Prostate gland (tissue), 2 donors: Measurements from ENCODE around the gene MAP3K20. TPM values are rescaled to one million over a fixed set of nuclear protein-coding genes. Genes with fewer than 3 reads are reported as not detected.
"Not testable (repeated sequence)": the region's sequence is repeated elsewhere in the genome, so short reads cannot be mapped to it uniquely, and the experiment has no call there.

ENCODE experiments used
- DNase-seq: peaks from one replicate; pipeline ENCODE4 v3.0.0-alpha.2; 2019; ENCODE audit warnings: low spot score
- H3K27ac ChIP-seq, 2 donors: fragments of 200-600 bp; sonication (generic); 2 replicates each; pipeline ENCODE4 v1.5.1; 2017 to 2019
- H3K27me3 ChIP-seq: fragments of 200-600 bp; sonication (generic); replicated peaks from 2 replicates; pipeline ENCODE4 v1.5.1; 2019; ENCODE audit not compliant: insufficient read depth
- H3K36me3 ChIP-seq, 2 donors: fragments of 200-600 bp; sonication (generic); 1 replicate in 1 of 2; 2 replicates in 1 of 2; pipeline versions ENCODE4 v1.5.1 to v1.8.1; 2017 to 2019
- H3K4me1 ChIP-seq: fragments of 200-600 bp; sonication (generic); replicated peaks from 2 replicates; pipeline ENCODE4 v1.5.1; 2019
- H3K4me3 ChIP-seq, 2 donors: fragments of 200-600 bp; sonication (generic); 2 replicates each; pipeline ENCODE4 v1.5.1; 2017 to 2019
- H3K9me3 ChIP-seq: fragments of 200-600 bp; sonication (generic); 2 replicates; pipeline ENCODE4 v1.5.1; 2017
- CTCF ChIP-seq, 4 experiments: fragments of 200-600 bp in 2 of 4; fragments of 450-650 bp in 2 of 4; sonication (generic) in 2 of 4; IDR thresholded peaks; 1 replicate in 3 of 4; 2 replicates in 1 of 4; pipeline ENCODE4 v1.5.1; 2016 to 2019; ENCODE audit warnings: antibody characterized with exemption in 4 of 4, mild to moderate bottlenecking in 2 of 4, moderate library complexity in 2 of 4
- POLR2A ChIP-seq: fragments of 450-650 bp; IDR thresholded peaks from one replicate; pipeline ENCODE4 v1.6.1; 2016; ENCODE audit warnings: antibody characterized with exemption, mild to moderate bottlenecking
- POLR2AphosphoS5 ChIP-seq: sonication (generic); formaldehyde crosslinking; IDR thresholded peaks from one replicate; pipeline ENCODE4 v1.6.1; 2017; ENCODE audit warnings: antibody characterized with exemption
- WGBS: methylation state at CpG from one replicate; pipeline ENCODE4 v1.1.5; 2018; 5-methylcytosine and 5-hydroxymethylcytosine counted together
- intact Hi-C: fragments of 100-400 bp; cut with DNase I; formaldehyde crosslinking; loops from one replicate; pipeline ENCODE4 v1.14.2; 2022
- total RNA-seq, 2 donors: library from RNA; depleted of rRNA; stranded (reverse); fragments of >200 nt; gene quantifications; one replicate each; pipeline ENCODE4 v1.1.0, GENCODE V29; 2016

MAP3K20 gene
- total RNA-seq, 2 donors from 2014 or later: 28.9 to 48.8 TPM

GRCh38 chr2:173119069-173119807 is 43.6 kb downstream of the MAP3K20 start:
- H3K9me3 ChIP-seq: no peaks in the 10 kb centered on the region
- H3K4me3 ChIP-seq: no peak overlapping the region
- H3K27me3 ChIP-seq: no peaks in the 10 kb centered on the region
- intact Hi-C loops: no loop called here
- H3K4me1 ChIP-seq: no peaks in the 10 kb centered on the region
- H3K27ac ChIP-seq: no peak overlapping the region
- DNase-seq: peak; percentile 46
- peak; percentile 63 for TF ChIP-seq POLR2AphosphoS5
- no peak for TF ChIP-seq POLR2A
- TF ChIP-seq CTCF (IDR thresholded peaks at IDR 0.05): no peak
- whole genome bisulfite sequencing: 48% methylated on average over 5 of the region's 5 CpGs
- no peaks in the 10 kb centered on the region for H3K36me3 ChIP-seq

- Histone ChIP-seq H3K36me3 (no peaks in the 10 kb centered on the region), H3K27me3 (no peaks in the 10 kb centered on the region), H3K27ac (no peak overlapping the region), H3K4me1 (no peaks in the 10 kb centered on the region), H3K9me3 (no peaks in the 10 kb centered on the region), H3K4me3 (no peak overlapping the region)
- 79% methylated on average over 2 of the region's 2 CpGs for WGBS
- no peak for DNase-seq
- intact Hi-C loops: no loop called here
- TF ChIP-seq POLR2A (no peak), CTCF (IDR thresholded peaks at IDR 0.05) (no peak), POLR2AphosphoS5 (no peak)
Measured at GRCh38 chr2:173119944-173120343, 44.3 kb downstream of the MAP3K20 start.

GRCh38 chr2:173122936-173123335 is 47.3 kb downstream of the MAP3K20 start:
- H3K36me3 ChIP-seq: no peaks in the 10 kb centered on the region
- no peak overlapping the region for H3K27ac ChIP-seq
- no peak overlapping the region for H3K4me3 ChIP-seq
- intact Hi-C loops: no loop called here
- 86% methylated on average over 1 of the region's 1 CpG for WGBS
- no peaks in the 10 kb centered on the region for H3K9me3 ChIP-seq
- no peak for DNase-seq
- no peaks in the 10 kb centered on the region for H3K4me1 ChIP-seq
- TF ChIP-seq POLR2AphosphoS5 (no peak), CTCF (IDR thresholded peaks at IDR 0.05) (no peak), POLR2A (no peak)
- no peaks in the 10 kb centered on the region for H3K27me3 ChIP-seq

- Histone ChIP-seq H3K27ac (no peak overlapping the region), H3K4me1 (no peaks in the 10 kb centered on the region), H3K36me3 (no peaks in the 10 kb centered on the region), H3K27me3 (no peaks in the 10 kb centered on the region), H3K4me3 (no peak overlapping the region), H3K9me3 (no peaks in the 10 kb centered on the region)
- intact Hi-C loops: no loop called here
- TF ChIP-seq POLR2AphosphoS5 (no peak), CTCF (IDR thresholded peaks at IDR 0.05) (no peak), POLR2A (no peak)
- peak; percentile 32 for DNase-seq
- WGBS: 81% methylated on average over 3 of the region's 3 CpGs
Measured at GRCh38 chr2:173124441-173124840, 48.8 kb downstream of the MAP3K20 start.

- no peak overlapping the region for H3K4me3 ChIP-seq
- no peaks in the 10 kb centered on the region for H3K4me1 ChIP-seq
- H3K27me3 ChIP-seq: no peaks in the 10 kb centered on the region
- TF ChIP-seq POLR2AphosphoS5: no peak
- no peak for TF ChIP-seq POLR2A
- TF ChIP-seq CTCF (IDR thresholded peaks at IDR 0.05): no peak
- no peaks in the 10 kb centered on the region for H3K36me3 ChIP-seq
- no peak for DNase-seq
- intact Hi-C loops: no loop called here
- 68% methylated on average over 1 of the region's 1 CpG for WGBS
- no peak overlapping the region for H3K27ac ChIP-seq
- no peaks in the 10 kb centered on the region for H3K9me3 ChIP-seq
Measured at GRCh38 chr2:173126819-173127218, 51.2 kb downstream of the MAP3K20 start.

- H3K4me1 ChIP-seq, H3K4me3 ChIP-seq, H3K27me3 ChIP-seq, intact Hi-C loops, DNase-seq, H3K27ac ChIP-seq, H3K9me3 ChIP-seq, H3K36me3 ChIP-seq: not testable (repeated sequence)
- 97% methylated on average over 5 of the region's 5 CpGs for WGBS
Measured at GRCh38 chr2:173128132-173128531, 52.5 kb downstream of the MAP3K20 start.
